Liver (tissue), 9 donors: ENCODE data around the gene KCND2. TPM values are rescaled to one million over a fixed set of nuclear protein-coding genes. Genes with fewer than 3 reads are reported as not detected.

Experiments
- DNase-seq: peaks from one replicate; pipeline ENCODE4 v3.0.0-alpha.2; 2017; ENCODE audit warnings: low spot score
- H3K27ac ChIP-seq, 2 donors: one replicate each; pipeline ENCODE4 v1.7.0; 2013; ENCODE audit warnings: inconsistent platforms in 2 of 2, low read length in 2 of 2, control low read depth in 1 of 2, low read depth in 1 of 2, mild to moderate bottlenecking in 1 of 2
- H3K27me3 ChIP-seq, 4 donors: one replicate each; pipeline versions ENCODE4 v1.6.1 to v1.7.0; 2013; ENCODE audit warnings: low read length in 3 of 4, inconsistent platforms in 1 of 4, mild to moderate bottlenecking in 1 of 4, moderate library complexity in 1 of 4; ENCODE audit not compliant: control insufficient read depth in 4 of 4, insufficient read depth in 4 of 4
- H3K36me3 ChIP-seq, 4 donors: one replicate each; pipeline versions ENCODE4 v1.6.1 to v1.7.0; 2013; ENCODE audit warnings: low read length in 3 of 4, mild to moderate bottlenecking in 3 of 4, low read depth in 1 of 4, moderate library complexity in 1 of 4; ENCODE audit not compliant: control insufficient read depth in 4 of 4, insufficient read depth in 3 of 4
- H3K4me1 ChIP-seq, 4 donors: one replicate each; pipeline versions ENCODE4 v1.6.1 to v1.7.0; 2013; ENCODE audit warnings: low read length in 3 of 4, mild to moderate bottlenecking in 3 of 4, moderate library complexity in 1 of 4; ENCODE audit not compliant: control insufficient read depth in 4 of 4, insufficient read depth in 4 of 4
- H3K4me3 ChIP-seq, 3 donors: one replicate each; pipeline versions ENCODE4 v1.6.1 to v1.7.0; 2013; ENCODE audit warnings: low read length in 3 of 3, control low read depth in 1 of 3, low read depth in 1 of 3, mild to moderate bottlenecking in 1 of 3
- H3K9ac ChIP-seq, 2 donors: one replicate each; pipeline ENCODE4 v1.7.0; 2013; ENCODE audit warnings: low read length in 2 of 2, mild to moderate bottlenecking in 2 of 2, moderate library complexity in 2 of 2, control low read depth in 1 of 2, low read depth in 1 of 2
- H3K9me3 ChIP-seq, 4 donors: one replicate each; pipeline versions ENCODE4 v1.6.1 to v1.7.0; 2013; ENCODE audit warnings: low read length in 3 of 4; ENCODE audit not compliant: control insufficient read depth in 4 of 4
- EGR1 ChIP-seq, 2 donors: IDR thresholded peaks; 2 replicates each; pipeline ENCODE4 v1.6.1; 2016 to 2018; ENCODE audit warnings: antibody characterized with exemption in 2 of 2, low read depth in 2 of 2
- FOXA1 ChIP-seq: IDR thresholded peaks from 2 replicates; pipeline ENCODE4 v1.6.1; 2016; ENCODE audit warnings: antibody characterized with exemption
- FOXA2 ChIP-seq: IDR thresholded peaks from 2 replicates; pipeline ENCODE4 v1.6.1; 2016; ENCODE audit warnings: antibody characterized with exemption
- GABPA ChIP-seq, 2 donors: IDR thresholded peaks in 1 of 2; conservative IDR thresholded peaks in 1 of 2; 2 replicates each; pipeline ENCODE4 v1.6.1; 2016; ENCODE audit warnings: antibody characterized with exemption in 2 of 2, mild to moderate bottlenecking in 1 of 2, moderate library complexity in 1 of 2
- HNF4A ChIP-seq, 2 donors: conservative IDR thresholded peaks; 2 replicates each; pipeline ENCODE4 v1.6.1; 2016; ENCODE audit warnings: antibody characterized with exemption in 2 of 2, mild to moderate bottlenecking in 2 of 2
- HNF4G ChIP-seq: IDR thresholded peaks from 2 replicates; pipeline ENCODE4 v1.6.1; 2016; ENCODE audit warnings: antibody characterized with exemption
- JUND ChIP-seq, 2 donors: IDR thresholded peaks; 2 replicates each; pipeline ENCODE4 v1.6.1; 2016; ENCODE audit warnings: antibody characterized with exemption in 2 of 2
- NR2F2 ChIP-seq: IDR thresholded peaks from 2 replicates; pipeline ENCODE4 v1.6.1; 2016; ENCODE audit warnings: antibody characterized with exemption
- RAD21 ChIP-seq, 2 donors: IDR thresholded peaks; 2 replicates each; pipeline ENCODE4 v1.6.1; 2016; ENCODE audit warnings: antibody characterized with exemption in 2 of 2, mild to moderate bottlenecking in 2 of 2
- RXRA ChIP-seq, 2 donors: IDR thresholded peaks; 2 replicates each; pipeline ENCODE4 v1.6.1; 2017 to 2018; ENCODE audit warnings: antibody characterized with exemption in 2 of 2, mild to moderate bottlenecking in 1 of 2
- SP1 ChIP-seq: IDR thresholded peaks from 2 replicates; pipeline ENCODE4 v1.6.1; 2018; ENCODE audit warnings: antibody characterized with exemption, mild to moderate bottlenecking
- TAF1 ChIP-seq: conservative IDR thresholded peaks from 2 replicates; pipeline ENCODE4 v1.6.1; 2016; ENCODE audit warnings: antibody characterized with exemption, mild to moderate bottlenecking
- YY1 ChIP-seq: IDR thresholded peaks from 2 replicates; pipeline ENCODE4 v1.6.1; 2016; ENCODE audit warnings: antibody characterized with exemption, mild to moderate bottlenecking
- WGBS: extraction: QIAGEN DNeasy Blood & Tissue Kit; methylation state at CpG from one replicate; pipeline ENCODE4 v1.1.7; 2013; 5-methylcytosine and 5-hydroxymethylcytosine counted together
- polyA plus RNA-seq, 2 donors: library from polyadenylated mRNA; stranded (reverse) in 1 of 2; unstranded in 1 of 2; fragments of 200-250 nt in 1 of 2; fragments of >200 nt in 1 of 2; fragmentation: Nextera tagmentation in 1 of 2; extraction: Ambion mirVana in 1 of 2; gene quantifications; one replicate each; pipeline versions ENCODE4 v1.2.1 to v1.2.3, GENCODE V29; 2013 to 2015
- total RNA-seq, 2 donors: library from RNA; depleted of rRNA; stranded (reverse); fragments of >200 nt; gene quantifications; one replicate each; pipeline ENCODE4 v1.2.3, GENCODE V29; 2014
- TF ChIP-seq, protein P1 (sequence below): IDR thresholded peaks from 2 replicates; pipeline ENCODE4 v1.6.1; 2016; ENCODE audit warnings: antibody characterized with exemption
- TF ChIP-seq, protein P2 (sequence below): IDR thresholded peaks from 2 replicates; pipeline ENCODE4 v1.6.1; 2016; ENCODE audit warnings: antibody characterized with exemption, mild to moderate bottlenecking
- TF ChIP-seq, protein P3 (sequence below): fragments of 150-350 bp; IDR thresholded peaks from 2 replicates; pipeline ENCODE4 v1.5.1; 2017; ENCODE audit warnings: improper control_type of control experiment, low read depth, low read length; ENCODE audit not compliant: missing input control
- TF ChIP-seq, protein P4 (sequence below): IDR thresholded peaks from 2 replicates; pipeline ENCODE4 v1.6.1; 2016; ENCODE audit warnings: antibody characterized with exemption
- TF ChIP-seq, protein P5 (sequence below): IDR thresholded peaks from 2 replicates; pipeline ENCODE4 v1.6.1; 2016; ENCODE audit warnings: antibody characterized with exemption
- donor health status: healthy.
- donor health status: healthy.
- donor health status: healthy.
- donor health status: healthy.
- donor health status: healthy.

Gene KCND2
- total and polyA plus RNA-seq, 4 donors: 0.02 to 0.22 (median 0.07) TPM

DNA sequence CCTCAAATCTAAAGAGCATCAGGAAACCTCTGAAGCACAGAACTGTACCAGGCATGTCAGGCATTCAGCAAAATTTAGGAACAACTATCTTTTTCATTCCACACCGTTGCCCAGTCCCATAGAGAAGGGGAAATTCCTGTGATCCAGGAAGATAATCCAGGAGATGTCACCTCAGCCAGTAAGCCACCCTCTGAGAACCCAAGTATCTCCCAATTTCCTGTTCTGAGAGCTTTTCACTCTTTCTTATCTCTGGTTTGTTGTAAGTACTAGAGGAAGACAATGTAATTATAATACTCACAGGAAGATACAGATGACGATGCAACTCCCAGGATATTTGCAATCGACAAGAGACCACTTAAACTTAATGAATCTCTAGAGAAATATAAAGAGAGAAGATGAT lies 487.9 kb downstream of the KCND2 start:
- Histone ChIP-seq H3K4me1 (no peaks in the 10 kb centered on the region), H3K9ac (no peak overlapping the region), H3K4me3 (no peak overlapping the region), H3K9me3 (no peaks in the 10 kb centered on the region), H3K36me3 (no peaks in the 10 kb centered on the region), H3K27ac (no peak overlapping the region), H3K27me3 (no peaks in the 10 kb centered on the region)
- WGBS: 45% methylated on average over 3 of the region's 3 CpGs
- no peak for TF ChIP-seq SP1
- TF ChIP-seq FOXA1: no peak
- no peak for DNase-seq

GRCh38 chr7:120770206-120770605 lies 497.2 kb downstream of the KCND2 start:
- Histone ChIP-seq H3K9me3 (no peaks in the 10 kb centered on the region), H3K4me1 (no peaks in the 10 kb centered on the region), H3K4me3 (no peak overlapping the region), H3K27me3 (no peaks in the 10 kb centered on the region), H3K36me3 (no peaks in the 10 kb centered on the region), H3K9ac (no peak overlapping the region), H3K27ac (no peak overlapping the region)
- 84% methylated on average over 3 of the region's 3 CpGs for WGBS
- no peak for DNase-seq
- TF ChIP-seq SP1: no peak
- TF ChIP-seq NR2F2: no peak
- no peak for TF ChIP-seq RAD21 (IDR thresholded peaks at IDR 0.05)
- no peak for TF ChIP-seq FOXA2
- no peak for TF ChIP-seq HNF4G
- TF ChIP-seq RXRA (IDR thresholded peaks at IDR 0.05): no peak
- TF ChIP-seq GABPA (IDR thresholded peaks at IDR 0.05 in 1 of 2, conservative IDR thresholded peaks at IDR 0.05 in 1 of 2): no peak

- Histone ChIP-seq H3K27me3 (no peaks in the 10 kb centered on the region), H3K36me3 (no peaks in the 10 kb centered on the region), H3K4me3 (no peak overlapping the region), H3K9ac (no peak overlapping the region), H3K9me3 (no peaks in the 10 kb centered on the region), H3K4me1 (no peaks in the 10 kb centered on the region), H3K27ac (no peak overlapping the region)
- no peak for TF ChIP-seq NR2F2
- TF ChIP-seq TAF1: no peak
- TF ChIP-seq, protein P1, sequence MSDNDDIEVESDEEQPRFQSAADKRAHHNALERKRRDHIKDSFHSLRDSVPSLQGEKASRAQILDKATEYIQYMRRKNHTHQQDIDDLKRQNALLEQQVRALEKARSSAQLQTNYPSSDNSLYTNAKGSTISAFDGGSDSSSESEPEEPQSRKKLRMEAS: no peak
- TF ChIP-seq YY1: no peak
- no peak for TF ChIP-seq EGR1 (IDR thresholded peaks at IDR 0.05; ENCODE audit: low read depth in 2 of 2)
- no peak for TF ChIP-seq SP1
- TF ChIP-seq, protein P2, sequence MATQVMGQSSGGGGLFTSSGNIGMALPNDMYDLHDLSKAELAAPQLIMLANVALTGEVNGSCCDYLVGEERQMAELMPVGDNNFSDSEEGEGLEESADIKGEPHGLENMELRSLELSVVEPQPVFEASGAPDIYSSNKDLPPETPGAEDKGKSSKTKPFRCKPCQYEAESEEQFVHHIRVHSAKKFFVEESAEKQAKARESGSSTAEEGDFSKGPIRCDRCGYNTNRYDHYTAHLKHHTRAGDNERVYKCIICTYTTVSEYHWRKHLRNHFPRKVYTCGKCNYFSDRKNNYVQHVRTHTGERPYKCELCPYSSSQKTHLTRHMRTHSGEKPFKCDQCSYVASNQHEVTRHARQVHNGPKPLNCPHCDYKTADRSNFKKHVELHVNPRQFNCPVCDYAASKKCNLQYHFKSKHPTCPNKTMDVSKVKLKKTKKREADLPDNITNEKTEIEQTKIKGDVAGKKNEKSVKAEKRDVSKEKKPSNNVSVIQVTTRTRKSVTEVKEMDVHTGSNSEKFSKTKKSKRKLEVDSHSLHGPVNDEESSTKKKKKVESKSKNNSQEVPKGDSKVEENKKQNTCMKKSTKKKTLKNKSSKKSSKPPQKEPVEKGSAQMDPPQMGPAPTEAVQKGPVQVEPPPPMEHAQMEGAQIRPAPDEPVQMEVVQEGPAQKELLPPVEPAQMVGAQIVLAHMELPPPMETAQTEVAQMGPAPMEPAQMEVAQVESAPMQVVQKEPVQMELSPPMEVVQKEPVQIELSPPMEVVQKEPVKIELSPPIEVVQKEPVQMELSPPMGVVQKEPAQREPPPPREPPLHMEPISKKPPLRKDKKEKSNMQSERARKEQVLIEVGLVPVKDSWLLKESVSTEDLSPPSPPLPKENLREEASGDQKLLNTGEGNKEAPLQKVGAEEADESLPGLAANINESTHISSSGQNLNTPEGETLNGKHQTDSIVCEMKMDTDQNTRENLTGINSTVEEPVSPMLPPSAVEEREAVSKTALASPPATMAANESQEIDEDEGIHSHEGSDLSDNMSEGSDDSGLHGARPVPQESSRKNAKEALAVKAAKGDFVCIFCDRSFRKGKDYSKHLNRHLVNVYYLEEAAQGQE: no peak
- TF ChIP-seq RXRA (IDR thresholded peaks at IDR 0.05): no peak
- TF ChIP-seq, protein P3, sequence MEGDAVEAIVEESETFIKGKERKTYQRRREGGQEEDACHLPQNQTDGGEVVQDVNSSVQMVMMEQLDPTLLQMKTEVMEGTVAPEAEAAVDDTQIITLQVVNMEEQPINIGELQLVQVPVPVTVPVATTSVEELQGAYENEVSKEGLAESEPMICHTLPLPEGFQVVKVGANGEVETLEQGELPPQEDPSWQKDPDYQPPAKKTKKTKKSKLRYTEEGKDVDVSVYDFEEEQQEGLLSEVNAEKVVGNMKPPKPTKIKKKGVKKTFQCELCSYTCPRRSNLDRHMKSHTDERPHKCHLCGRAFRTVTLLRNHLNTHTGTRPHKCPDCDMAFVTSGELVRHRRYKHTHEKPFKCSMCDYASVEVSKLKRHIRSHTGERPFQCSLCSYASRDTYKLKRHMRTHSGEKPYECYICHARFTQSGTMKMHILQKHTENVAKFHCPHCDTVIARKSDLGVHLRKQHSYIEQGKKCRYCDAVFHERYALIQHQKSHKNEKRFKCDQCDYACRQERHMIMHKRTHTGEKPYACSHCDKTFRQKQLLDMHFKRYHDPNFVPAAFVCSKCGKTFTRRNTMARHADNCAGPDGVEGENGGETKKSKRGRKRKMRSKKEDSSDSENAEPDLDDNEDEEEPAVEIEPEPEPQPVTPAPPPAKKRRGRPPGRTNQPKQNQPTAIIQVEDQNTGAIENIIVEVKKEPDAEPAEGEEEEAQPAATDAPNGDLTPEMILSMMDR: no peak
- no peak for TF ChIP-seq FOXA1
- no peak for TF ChIP-seq GABPA (IDR thresholded peaks at IDR 0.05 in 1 of 2, conservative IDR thresholded peaks at IDR 0.05 in 1 of 2)
- TF ChIP-seq, protein P4, sequence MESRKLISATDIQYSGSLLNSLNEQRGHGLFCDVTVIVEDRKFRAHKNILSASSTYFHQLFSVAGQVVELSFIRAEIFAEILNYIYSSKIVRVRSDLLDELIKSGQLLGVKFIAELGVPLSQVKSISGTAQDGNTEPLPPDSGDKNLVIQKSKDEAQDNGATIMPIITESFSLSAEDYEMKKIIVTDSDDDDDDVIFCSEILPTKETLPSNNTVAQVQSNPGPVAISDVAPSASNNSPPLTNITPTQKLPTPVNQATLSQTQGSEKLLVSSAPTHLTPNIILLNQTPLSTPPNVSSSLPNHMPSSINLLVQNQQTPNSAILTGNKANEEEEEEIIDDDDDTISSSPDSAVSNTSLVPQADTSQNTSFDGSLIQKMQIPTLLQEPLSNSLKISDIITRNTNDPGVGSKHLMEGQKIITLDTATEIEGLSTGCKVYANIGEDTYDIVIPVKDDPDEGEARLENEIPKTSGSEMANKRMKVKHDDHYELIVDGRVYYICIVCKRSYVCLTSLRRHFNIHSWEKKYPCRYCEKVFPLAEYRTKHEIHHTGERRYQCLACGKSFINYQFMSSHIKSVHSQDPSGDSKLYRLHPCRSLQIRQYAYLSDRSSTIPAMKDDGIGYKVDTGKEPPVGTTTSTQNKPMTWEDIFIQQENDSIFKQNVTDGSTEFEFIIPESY: no peak
- TF ChIP-seq, protein P5, sequence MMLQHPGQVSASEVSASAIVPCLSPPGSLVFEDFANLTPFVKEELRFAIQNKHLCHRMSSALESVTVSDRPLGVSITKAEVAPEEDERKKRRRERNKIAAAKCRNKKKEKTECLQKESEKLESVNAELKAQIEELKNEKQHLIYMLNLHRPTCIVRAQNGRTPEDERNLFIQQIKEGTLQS: no peak
- no peak for TF ChIP-seq HNF4G
- TF ChIP-seq JUND (IDR thresholded peaks at IDR 0.05): no peak
- TF ChIP-seq RAD21 (IDR thresholded peaks at IDR 0.05): no peak
- no peak for TF ChIP-seq HNF4A (conservative IDR thresholded peaks at IDR 0.05)
- 68% methylated on average over 3 of the region's 3 CpGs for WGBS
- DNase-seq: no peak
Observed at GRCh38 chr7:120774481-120774880, 501.5 kb downstream of the KCND2 start.
